ENCODE data around the gene CDH11.

The CDH11 gene

GRCh38 chr16:65068151-65068740 is 53.6 kb downstream of the CDH11 start:
- DNase-seq: no peak

DNA sequence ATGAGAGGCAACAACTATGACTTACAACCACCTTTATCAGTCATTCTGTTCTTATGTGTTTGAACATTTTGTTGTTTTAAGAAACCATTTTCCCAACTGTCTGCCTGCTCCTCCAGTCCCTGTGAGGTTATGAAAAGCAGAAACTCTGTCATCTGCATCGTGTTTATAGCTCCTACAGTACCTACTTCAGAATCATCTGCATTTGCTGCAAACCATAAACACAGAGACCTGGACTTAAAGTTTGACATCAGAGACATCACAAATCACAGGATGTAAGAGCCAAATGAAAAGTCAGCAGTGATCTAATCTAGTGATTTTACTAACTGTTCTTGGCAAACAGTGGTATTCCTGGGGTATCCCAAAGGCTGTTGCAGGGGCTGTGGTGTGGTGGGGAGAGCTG is 55.2 kb downstream of the CDH11 start:
- DNase-seq: no peak

DNA sequence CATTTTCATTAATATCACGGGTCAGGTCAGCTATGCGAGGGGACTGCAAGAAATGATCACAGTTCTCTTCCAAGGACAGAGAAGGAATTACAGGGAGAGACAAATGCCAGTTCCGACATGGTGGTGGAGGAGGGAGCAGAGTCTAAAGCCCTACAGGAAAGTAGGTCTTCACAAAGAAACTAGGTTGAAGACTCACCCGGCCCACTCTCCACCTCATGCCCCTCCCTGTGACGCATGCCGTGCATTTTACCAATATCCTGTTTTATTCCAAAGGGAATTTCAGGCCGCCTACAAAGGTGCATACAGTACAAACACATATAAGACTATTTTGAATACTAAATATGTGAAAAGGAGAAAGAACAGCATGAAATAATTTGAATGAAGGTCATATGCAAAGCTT is 56.8 kb downstream of the CDH11 start:
- no peak for DNase-seq

DNA sequence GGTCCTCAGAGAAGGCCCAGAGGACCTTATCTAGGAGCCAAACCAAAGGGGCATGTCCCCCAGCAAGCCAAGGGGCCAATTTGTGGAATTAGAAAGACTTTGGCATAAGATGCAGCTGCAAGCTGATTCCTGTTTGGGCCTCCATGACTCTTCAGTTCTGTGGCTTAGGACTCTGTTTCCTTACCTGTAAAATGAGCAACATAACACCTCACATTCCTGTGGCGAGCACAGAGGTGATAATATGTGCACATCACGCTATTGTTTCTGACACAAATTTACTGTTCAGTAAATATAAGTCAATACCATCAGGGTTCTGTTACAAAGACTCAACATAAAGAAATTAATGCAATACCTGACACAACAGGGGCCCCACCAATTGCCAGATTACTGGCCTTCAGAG is 57.7 kb downstream of the CDH11 start:
- DNase-seq: no peak

DNA sequence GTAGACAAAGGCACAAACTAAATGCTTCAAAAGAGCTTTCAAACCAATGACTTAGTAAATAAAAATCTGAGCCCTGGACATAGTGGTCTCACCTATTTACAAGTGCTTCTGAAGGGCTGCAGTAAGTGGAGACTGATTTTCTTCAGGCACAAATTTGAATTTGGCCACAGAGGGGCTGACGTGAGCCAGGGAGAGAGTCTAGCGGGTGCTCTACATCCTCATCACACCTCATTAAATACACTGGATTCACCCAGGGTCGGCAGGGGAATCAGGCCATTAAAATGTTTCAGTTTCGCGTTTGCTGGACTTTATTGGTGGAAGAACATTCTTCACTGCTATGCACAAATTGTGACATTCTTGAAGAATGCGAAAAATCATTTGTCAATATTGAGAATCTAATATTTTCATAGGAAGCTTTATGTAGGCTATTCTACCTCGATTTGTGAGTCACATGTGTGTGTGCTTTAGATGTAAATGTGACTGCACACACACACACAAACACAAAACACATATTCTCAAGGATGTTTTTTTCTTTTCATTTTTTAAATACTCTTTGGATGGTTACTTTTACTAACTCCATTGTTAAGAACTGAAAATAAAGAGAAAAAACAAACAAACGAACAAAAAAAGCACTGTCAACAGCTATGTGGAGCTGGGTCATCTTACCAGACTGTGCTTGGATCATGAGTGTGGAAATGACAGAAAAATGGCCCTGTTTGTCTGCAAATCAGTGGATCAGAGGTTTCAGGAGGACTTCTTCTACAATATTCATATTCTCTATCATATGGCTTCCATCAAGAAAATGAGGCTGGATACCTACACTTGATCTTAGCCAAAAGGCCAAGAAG is 58.9 kb downstream of the CDH11 start:
- DNase-seq: no peak

GRCh38 chr16:65061935-65062518 is 59.8 kb downstream of the CDH11 start:
- DNase-seq: no peak

- DNase-seq: no peak
Observed at GRCh38 chr16:65061263-65061662, 60.6 kb downstream of the CDH11 start.

DNA sequence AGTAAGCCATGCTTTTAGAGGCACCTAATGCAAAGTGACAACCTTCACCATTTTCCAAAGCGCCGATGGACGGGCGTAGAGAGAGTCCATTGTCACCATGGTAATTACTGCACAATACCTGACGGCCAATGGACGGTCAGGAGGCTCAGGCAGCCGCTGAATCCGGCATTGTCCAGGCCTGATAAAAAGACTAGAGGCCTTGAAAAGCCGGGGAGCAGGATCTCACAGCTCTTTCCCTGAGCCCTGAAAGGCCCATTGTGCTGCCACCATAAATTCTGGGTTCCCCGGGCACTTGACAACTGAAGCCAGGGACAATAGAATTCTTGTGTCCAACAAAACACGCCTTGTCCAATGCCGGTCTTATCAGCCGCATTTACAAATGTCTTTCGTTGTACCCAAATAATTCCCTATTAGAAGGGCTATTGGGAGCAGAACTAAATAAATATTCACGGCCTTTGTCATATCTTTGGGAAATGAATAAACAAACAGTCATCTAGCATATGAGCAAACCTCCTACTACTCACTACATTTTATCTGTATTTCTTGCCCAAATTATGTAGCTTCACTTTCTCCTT is 62.4 kb downstream of the CDH11 start:
- DNase-seq: no peak

DNA sequence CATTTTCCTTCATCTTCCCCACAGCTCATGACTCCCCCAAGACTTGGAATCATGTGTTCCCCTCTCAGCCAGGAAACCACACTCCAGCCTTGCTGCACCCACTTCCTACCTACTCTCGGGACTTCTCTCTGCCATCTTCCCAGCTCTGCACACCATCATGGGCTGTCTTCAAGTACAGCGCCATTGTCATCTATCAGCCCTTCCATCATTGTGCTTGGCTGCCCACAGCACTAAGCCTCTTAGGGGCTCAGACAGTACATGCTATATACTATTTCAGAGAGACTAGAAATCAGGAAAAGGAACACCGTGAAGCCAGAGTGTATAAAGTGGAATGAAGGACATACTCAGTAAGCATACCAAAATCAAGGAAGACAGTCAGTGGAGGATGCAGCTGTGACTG is 64.7 kb downstream of the CDH11 start:
- DNase-seq: no peak

GRCh38 chr16:65054457-65054856 is 67.4 kb downstream of the CDH11 start:
- no peak for DNase-seq

- DNase-seq: no peak
Observed at GRCh38 chr16:65049679-65050078, 72.2 kb downstream of the CDH11 start.

DNA sequence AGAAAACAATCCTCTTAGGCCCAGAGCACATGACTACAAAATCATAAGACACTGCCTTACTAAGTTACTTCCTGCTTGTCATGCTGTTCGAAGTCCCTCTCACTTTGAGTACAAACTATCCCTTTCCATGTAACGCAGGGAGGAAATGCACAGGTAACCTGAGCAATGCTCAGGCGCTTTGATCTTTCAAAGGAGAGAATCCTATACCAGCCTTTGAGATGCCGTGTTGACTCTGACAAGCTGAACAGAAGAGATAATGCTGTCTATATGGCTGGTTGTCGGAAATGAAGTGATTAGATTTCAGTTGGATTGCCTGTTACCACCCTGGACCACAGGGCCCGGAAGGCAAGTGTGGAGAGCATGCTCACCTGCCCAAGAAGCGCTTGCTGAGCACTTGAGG is 75.9 kb downstream of the CDH11 start:
- no peak for DNase-seq

DNA sequence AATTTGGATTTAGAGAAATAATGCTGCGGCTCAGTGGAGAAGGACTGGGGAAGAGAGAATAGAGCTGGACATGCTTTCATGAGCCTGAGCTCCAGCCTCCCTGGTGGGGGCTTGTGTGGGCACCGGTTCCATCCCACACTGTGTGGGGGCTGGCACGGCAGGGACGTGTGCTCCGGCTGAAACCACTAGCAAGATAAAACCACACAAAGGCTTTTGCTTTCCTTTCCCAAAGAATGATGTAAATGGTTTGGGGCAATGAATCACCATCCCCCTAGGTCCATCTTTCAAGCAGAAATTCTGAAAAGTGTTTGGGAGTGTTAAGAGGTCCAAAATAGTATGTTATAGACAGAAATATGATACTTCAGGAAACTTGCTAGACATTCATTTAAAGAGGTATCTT is 77.0 kb downstream of the CDH11 start:
- DNase-seq: no peak

DNA sequence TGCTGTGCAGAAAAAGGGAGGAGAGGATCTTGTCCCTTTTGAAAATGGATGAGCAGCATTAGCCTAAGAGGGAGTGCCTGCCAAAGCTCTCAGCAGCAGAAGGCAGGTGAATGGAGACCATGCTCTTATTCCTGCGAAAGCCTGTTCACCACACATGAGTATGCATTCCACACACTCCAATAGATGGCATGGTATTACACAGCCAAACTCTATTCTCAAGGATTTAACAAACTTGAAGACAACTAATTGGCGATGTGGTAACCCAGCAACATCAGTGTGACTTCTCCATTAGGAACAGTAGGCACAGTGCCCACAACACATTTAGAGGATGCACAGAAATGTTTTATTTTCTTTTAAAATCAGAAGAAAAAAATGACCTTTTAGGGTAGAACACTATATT is 77.8 kb downstream of the CDH11 start:
- DNase-seq: no peak

DNA sequence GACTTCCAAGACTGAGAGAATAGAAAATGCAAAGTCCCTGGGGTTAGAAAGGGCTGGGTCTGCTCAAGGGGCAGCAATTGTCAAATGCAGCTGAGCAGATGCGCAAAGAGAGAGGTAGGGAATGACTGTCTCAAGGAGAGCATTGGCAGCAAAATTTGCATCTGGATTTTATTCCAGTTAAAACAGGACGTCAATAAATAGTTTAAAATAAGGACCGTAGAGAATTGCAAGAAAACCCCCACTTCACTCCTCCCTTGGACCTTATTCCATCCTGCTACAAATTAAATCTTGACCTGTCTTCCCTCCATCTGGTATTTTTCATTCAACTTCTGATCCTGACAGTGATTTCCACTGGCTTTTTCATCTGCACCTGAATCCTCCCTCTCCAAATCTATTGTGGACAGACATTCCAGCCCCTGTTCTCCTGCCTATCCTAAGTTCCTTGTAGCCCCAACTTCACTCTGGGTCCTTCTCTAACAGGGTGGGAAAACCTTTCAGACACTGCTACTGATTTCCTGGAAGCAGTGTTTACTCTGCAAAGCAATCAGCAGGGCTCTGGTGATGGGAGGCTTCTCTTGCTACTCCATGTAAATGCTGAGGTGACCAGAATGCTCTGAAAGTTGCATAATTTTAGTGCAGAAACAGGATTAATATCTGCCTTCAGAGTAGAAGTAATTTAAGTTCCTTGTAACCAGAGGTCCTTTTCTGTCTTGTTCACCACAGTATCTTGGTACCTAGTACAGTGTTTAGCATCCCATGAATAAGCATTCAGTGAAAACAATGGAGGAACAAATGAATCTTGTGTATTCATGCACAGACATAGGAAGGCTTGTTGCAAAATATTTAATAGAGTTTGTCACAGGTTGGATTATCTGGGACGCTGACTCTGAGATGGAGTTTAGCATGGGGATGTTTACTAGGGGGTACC is 79.2 kb downstream of the CDH11 start:
- no peak for DNase-seq

- DNase-seq: no peak
Observed at GRCh38 chr16:65041667-65042066, 80.2 kb downstream of the CDH11 start.

DNA sequence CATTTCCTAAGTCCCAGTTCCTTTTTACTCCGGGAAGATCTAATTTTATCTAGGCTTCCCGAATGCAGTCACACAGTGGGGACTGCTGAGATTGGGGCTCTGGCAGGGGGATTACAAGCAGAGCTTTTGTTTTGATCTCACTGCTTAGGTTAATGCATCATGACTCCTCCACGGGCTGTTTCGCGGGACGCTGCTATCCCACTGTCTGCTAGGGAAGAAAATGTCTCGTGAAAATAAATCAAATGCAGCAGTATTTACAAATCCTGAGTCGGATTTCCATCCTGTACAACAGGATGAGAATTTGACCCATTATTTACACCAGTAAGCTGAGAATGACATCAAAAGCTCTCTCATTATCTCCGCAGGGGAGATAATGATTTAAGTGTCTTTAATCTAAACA is 83.8 kb downstream of the CDH11 start:
- no peak for DNase-seq

- no peak for DNase-seq
Observed at GRCh38 chr16:65037556-65037955, 84.3 kb downstream of the CDH11 start.

DNA sequence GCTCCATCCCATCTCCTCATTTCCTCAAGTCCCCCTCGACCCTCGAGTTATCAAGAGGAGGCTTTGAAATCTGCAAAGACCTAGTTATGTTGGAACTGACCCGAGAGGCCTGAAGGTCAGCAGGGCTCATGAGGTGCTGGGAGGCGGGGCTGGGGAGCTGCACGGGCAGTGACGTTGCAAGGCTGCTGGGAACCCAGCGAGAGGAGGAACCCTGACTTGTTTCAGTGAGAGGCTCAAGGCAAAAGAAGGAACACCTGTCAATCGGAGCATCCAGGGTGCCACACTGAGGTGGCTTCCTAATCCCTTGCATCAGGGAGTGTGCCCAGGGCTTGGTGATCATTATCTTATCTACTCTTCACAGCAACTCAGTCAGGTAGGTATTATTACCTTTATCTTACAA is 86.9 kb downstream of the CDH11 start:
- no peak for DNase-seq

DNA sequence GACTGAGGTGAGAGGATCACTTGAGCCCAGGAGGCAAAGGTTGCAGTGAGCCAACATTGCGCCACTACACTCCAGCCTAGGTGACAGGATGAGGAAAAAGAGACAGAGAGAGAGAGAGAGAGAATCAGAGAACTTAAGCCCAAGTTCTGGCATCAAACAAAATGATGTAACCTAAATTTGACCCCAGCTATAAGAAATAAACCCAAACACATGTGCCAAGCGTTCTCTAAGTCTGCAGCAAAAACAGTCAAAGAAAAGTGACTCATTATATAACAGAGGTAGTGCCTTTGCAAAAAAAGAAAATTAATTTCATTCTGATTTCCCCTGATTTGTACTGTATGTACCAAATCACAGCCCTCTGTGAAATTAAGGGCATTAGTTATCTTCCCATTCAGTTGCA is 89.5 kb downstream of the CDH11 start:
- no peak for DNase-seq

GRCh38 chr16:65024767-65025178 is 97.1 kb downstream of the CDH11 start:
- DNase-seq: no peak

DNA sequence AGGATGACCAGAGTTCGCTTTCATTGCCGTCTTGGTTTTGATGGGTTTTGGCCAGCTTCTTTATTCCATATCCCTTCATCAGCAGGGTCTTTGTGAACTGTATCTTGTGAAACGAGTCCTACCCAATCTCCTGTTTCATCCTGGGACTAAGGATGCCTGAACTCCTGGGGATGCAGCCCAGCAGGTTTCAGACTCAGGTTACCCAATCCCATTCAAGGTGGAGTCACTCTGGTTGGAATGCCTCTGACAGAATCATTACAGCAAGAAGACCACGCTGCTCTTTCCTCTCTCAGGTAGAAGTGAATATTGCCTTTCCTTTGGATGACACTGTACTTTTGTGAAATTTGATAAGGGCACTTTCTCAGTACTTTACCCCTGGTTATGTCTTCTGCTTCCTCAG is 98.1 kb downstream of the CDH11 start:
- no peak for DNase-seq

All from NCI-H526 treated with DMSO at 0.1 percent for 48 hours (cell line).